ENCODE measurements around the gene GPR78. TPM values are rescaled to one million over a fixed set of nuclear protein-coding genes. Genes with fewer than 3 reads are reported as not detected.
"Not testable (repeated sequence)": the region's sequence is repeated elsewhere in the genome, so short reads cannot be mapped to it uniquely, and the experiment has no call there.

Gene GPR78
- total and polyA plus RNA-seq, 2 of the 8 experiments (the other 6 are each of a cell fraction or from before 2014, with no cell fraction given), result 1.0 to 3.0 TPM

DNA sequence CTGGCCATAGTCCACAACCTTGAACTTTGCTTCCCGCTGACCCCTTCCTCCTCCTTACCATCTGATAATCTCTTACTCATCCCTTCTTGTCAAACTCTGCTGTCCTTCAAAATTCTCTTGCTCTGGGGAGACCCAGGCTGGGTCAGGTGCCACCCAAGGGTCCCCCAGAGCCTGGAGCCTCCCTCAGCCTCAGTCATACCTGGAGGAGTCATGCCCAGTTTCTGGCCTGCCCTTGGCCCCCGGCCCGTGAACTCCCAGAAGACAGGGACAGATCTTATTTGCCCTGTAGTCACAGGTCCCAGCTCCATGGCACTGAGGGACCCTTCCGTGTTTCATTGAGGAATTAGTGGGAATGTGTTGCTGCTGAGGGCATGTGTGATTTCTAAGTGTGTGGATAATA lies 4.7 kb upstream of the GPR78 start (continued):
- TF ChIP-seq CTBP2 (IDR thresholded peaks at IDR 0.05; ENCODE audit: borderline replicate concordance, insufficient read depth, insufficient read length, low read length) (no peak), EP300 (IDR thresholded peaks at IDR 0.05; ENCODE audit: borderline replicate concordance in 1 of 2, low read depth in 2 of 2, low read length in 2 of 2) (no peak), GABPA (IDR thresholded peaks at IDR 0.05; ENCODE audit: borderline replicate concordance, insufficient read depth, low read length) (no peak), TAF1 (IDR thresholded peaks at IDR 0.05; ENCODE audit: low read depth, low read length) (no peak)

DNA sequence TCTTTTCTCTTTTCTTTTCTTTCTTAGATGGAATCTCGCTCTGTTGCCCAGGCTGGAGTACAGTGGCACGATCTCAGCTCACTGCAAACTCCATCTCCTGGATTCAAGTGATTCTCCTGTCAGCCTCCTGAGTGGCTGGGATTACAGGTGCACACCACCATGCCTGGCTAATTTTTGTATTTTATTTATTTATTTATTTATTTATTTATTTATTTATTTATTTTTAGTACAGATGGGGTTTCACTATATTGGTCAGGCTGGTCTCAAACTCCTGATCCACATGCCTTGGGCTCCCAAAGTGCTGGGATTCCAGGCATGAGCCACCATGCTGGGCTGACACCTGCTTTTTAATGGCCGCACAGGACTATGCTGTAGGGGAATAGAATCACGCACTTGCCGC lies 3.6 kb upstream of the GPR78 start:
- not testable (repeated sequence) for H3K14ac ChIP-seq (ENCODE audit: insufficient read length); DNase-seq (ENCODE audit: low read depth in 1 of 2, low spot score in 2 of 2); H3K9ac ChIP-seq (replicated peaks in 1 of 4; ENCODE audit: extremely low read depth in 1 of 4, low read depth in 3 of 4, low read length in 3 of 4); H3K9me3 ChIP-seq (ENCODE audit: insufficient read depth in 2 of 2, low read depth in 1 of 2, low read length in 1 of 2); H2BK5ac ChIP-seq (ENCODE audit: low read depth, low read length); H3K56ac ChIP-seq (replicated peaks; ENCODE audit: insufficient read length, low read depth, low read length); FAIRE-seq; H2BK12ac ChIP-seq (ENCODE audit: low read depth, low read length); H4K5ac ChIP-seq (ENCODE audit: insufficient read length, low read depth, low read length); H3K18ac ChIP-seq (ENCODE audit: extremely low read depth, low read length); H3K27me3 ChIP-seq (replicated peaks in 1 of 4; ENCODE audit: control insufficient read depth in 3 of 4, extremely low read depth in 1 of 4, insufficient read depth in 3 of 4, low read length in 3 of 4); H2AK5ac ChIP-seq (ENCODE audit: low read depth, low read length); H3K79me1 ChIP-seq (ENCODE audit: low read depth, low read length); H3K4me3 ChIP-seq (ENCODE audit: extremely low read depth in 1 of 4, insufficient read depth in 2 of 4, low read depth in 3 of 4, low read length in 4 of 4); H3K27ac ChIP-seq (ENCODE audit: low read depth, low read length); H3K4ac ChIP-seq (replicated peaks; ENCODE audit: insufficient read length, low read depth, low read length); H3K23ac ChIP-seq (ENCODE audit: insufficient read length); H2AFZ ChIP-seq (ENCODE audit: low read length); H3K79me2 ChIP-seq (ENCODE audit: control insufficient read depth in 1 of 2, insufficient read depth in 2 of 2, low read length in 2 of 2); H4K91ac ChIP-seq (replicated peaks; ENCODE audit: insufficient read length, low read length); H4K20me1 ChIP-seq (replicated peaks in 1 of 2; ENCODE audit: control insufficient read depth in 1 of 2, insufficient read depth in 2 of 2, low read length in 2 of 2); H3K4me2 ChIP-seq (ENCODE audit: insufficient read depth in 1 of 2, low read depth in 2 of 2, low read length in 2 of 2); H2BK120ac ChIP-seq (replicated peaks; ENCODE audit: low read depth, low read length); H4K8ac ChIP-seq (ENCODE audit: extremely low read depth, insufficient read depth, low read length); H3K36me3 ChIP-seq (ENCODE audit: control insufficient read depth in 2 of 4, insufficient read depth in 4 of 4, low read length in 3 of 4)
- 0 out of 2 replicates have a peak overlapping the region, but pooled peaks have one; percentile 6 for H2BK20ac ChIP-seq (ENCODE audit: low read length)
- 89% methylated on average over 5 of the region's 5 CpGs; no CpG with 5 or more reads in 1 of the 2 experiments for WGBS, 2 experiments (ENCODE audit: extremely low coverage in 1 of 2, insufficient coverage in 1 of 2, insufficient read length in 1 of 2, insufficient replicate concordance in 2 of 2, low coverage in 1 of 2, low lambda C conversion rate in 2 of 2, missing lambda C conversion rate in 1 of 2)
- peaks cover 13% of the 10 kb centered on the region; the same call in 1 of the 2 replicates for H3K23me2 ChIP-seq (ENCODE audit: low read depth, low read length)
- CTCF ChIA-PET (ENCODE audit: partially characterized antibody), result interaction anchor here (0.7 to 1.0 kb wide), 2 partner anchors 102 to 104 kb away, joined by 3 read pairs; no protein-coding TSS in a partner anchor
- 0 out of 2 replicates have a peak overlapping the region, but pooled peaks have one; percentile 90 for H2BK15ac ChIP-seq (ENCODE audit: low read length)
- POLR2A ChIA-PET (ENCODE audit: partially characterized antibody), result interaction anchor here (1.1 to 2.4 kb wide), 2 partner anchors 8 to 16 kb away, joined by 3 to 8 read pairs; partner anchors contain the start of gene CPZ
- peaks cover 0 to 27% (median 13%) of the 10 kb centered on the region in 4 experiments; a peak in 6 of 7 replicates for H3K4me1 ChIP-seq (replicated peaks in 1 of 4; ENCODE audit: control insufficient read depth in 3 of 4, insufficient read depth in 4 of 4, low read length in 3 of 4)

Measured in H1 (cell line).